Osteoblast (primary cell): ENCODE measurements around the gene UCK1. TPM values are rescaled to one million over a fixed set of nuclear protein-coding genes. Genes with fewer than 3 reads are reported as not detected.

Experiments used
- DNase-seq: peaks from one replicate; pipeline ENCODE4 v3.0.0; 2011; ENCODE audit warnings: low spot score, mixed read lengths; ENCODE audit not compliant: insufficient read length; ENCODE audit errors: missing footprints
- H2AFZ ChIP-seq: 2 replicates; pipeline ENCODE4 v1.6.0; 2011; ENCODE audit warnings: mild to moderate bottlenecking, low read length
- H3K27ac ChIP-seq: 2 replicates; pipeline ENCODE4 v1.5.1; 2011; ENCODE audit warnings: mild to moderate bottlenecking, low read depth, low read length, moderate library complexity
- H3K27me3 ChIP-seq: 2 replicates; pipeline ENCODE4 v1.6.0; 2012; ENCODE audit warnings: mild to moderate bottlenecking, control low read depth, inconsistent platforms, low read length, moderate library complexity; ENCODE audit not compliant: insufficient read depth
- H3K36me3 ChIP-seq: 2 replicates; pipeline ENCODE4 v1.5.1; 2011; ENCODE audit warnings: mild to moderate bottlenecking, low read length, control low read depth, moderate library complexity; ENCODE audit not compliant: insufficient read depth
- H3K4me1 ChIP-seq: 2 replicates; pipeline ENCODE4 v1.5.1; 2011; ENCODE audit warnings: mild to moderate bottlenecking, low read length, control low read depth, moderate library complexity; ENCODE audit not compliant: insufficient read depth
- H3K4me2 ChIP-seq: 2 replicates; pipeline ENCODE4 v1.6.0; 2011; ENCODE audit warnings: mild to moderate bottlenecking, low read length; ENCODE audit not compliant: insufficient read depth
- H3K4me3 ChIP-seq: fragments of 200-600 bp; sonication (generic); 3 replicates; pipeline ENCODE4 v1.5.1; 2012; ENCODE audit warnings: mild to moderate bottlenecking, low read length, inconsistent platforms; ENCODE audit not compliant: insufficient read depth
- H3K79me2 ChIP-seq: 2 replicates; pipeline ENCODE4 v1.6.0; 2012; ENCODE audit warnings: mild to moderate bottlenecking, low read length, control low read depth, inconsistent platforms; ENCODE audit not compliant: insufficient read depth
- H3K9me3 ChIP-seq: 2 replicates; pipeline ENCODE4 v1.5.1; 2011; ENCODE audit warnings: low read depth, low read length, control low read depth
- H4K20me1 ChIP-seq: 2 replicates; pipeline ENCODE4 v1.6.0; 2012; ENCODE audit warnings: mild to moderate bottlenecking, low read length, control low read depth; ENCODE audit not compliant: insufficient read depth
- CTCF ChIP-seq: IDR thresholded peaks from 2 replicates; pipeline ENCODE4 v1.5.1; 2011; ENCODE audit warnings: mild to moderate bottlenecking, low read depth, low read length, moderate library complexity; ENCODE audit errors: extremely low read depth
- total RNA-seq: library from RNA; depleted of rRNA; stranded (reverse); fragments of >200 nt; gene quantifications from 2 replicates; pipeline ENCODE4 v1.2.3, GENCODE V29; 2012

UCK1 gene
- total RNA-seq, 1 donor = 19.5 TPM

DNA sequence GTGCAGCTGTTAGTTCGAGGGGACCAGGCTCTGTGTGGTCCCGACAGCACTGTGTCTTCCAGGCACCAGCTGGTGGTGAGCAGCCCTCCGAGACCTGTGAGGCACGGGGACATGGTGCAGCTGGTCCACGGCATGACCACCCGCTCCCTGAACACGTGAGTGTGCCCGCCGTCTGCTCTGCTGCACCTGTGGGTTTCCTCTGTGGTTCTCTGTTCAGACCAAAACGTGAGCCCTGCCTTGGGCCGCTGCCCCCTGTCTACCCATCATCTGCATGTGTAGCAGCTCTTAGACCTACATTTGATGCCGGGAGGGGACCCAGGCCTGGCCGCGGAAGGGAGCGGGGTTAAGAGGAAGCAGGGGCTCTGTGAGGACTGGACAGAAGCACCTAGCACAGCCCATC is 17.9 kb downstream of the UCK1 start:
- Histone ChIP-seq H3K27me3 (no peaks in the 10 kb centered on the region), H3K4me3 (no peak overlapping the region), H2AFZ (no peak overlapping the region), H3K79me2 (no peaks in the 10 kb centered on the region), H3K27ac (no peak overlapping the region), H3K36me3 (peaks cover 74% of the 10 kb centered on the region), H3K4me2 (no peak overlapping the region), H4K20me1 (no peaks in the 10 kb centered on the region), H3K4me1 (no peaks in the 10 kb centered on the region), H3K9me3 (no peaks in the 10 kb centered on the region)
- no peak for TF ChIP-seq CTCF
- no peak for DNase-seq

DNA sequence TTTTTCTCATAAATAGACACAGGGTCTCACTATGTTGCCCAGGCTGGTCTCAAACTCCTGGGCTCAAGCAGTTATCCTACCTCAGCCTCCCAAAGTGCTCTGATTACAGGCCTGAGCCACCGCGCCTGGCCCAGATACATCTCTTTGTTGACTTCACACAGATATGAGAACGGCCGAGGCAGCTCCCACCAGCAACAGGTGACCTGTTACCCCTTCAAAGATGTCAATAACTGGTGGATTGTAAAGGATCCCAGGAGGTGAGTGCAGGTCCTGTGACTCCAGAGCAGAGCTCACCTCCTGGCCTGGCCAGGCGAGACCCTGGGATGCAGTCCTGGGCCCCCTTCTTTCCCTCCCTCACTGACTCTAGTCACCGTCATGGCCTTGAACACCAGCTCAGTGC is 19.2 kb downstream of the UCK1 start:
- Histone ChIP-seq H3K36me3 (peaks cover 71% of the 10 kb centered on the region), H3K27ac (no peak overlapping the region), H3K4me1 (no peaks in the 10 kb centered on the region), H4K20me1 (no peaks in the 10 kb centered on the region), H3K4me3 (no peak overlapping the region), H2AFZ (no peak overlapping the region), H3K79me2 (peaks cover 8% of the 10 kb centered on the region), H3K27me3 (no peaks in the 10 kb centered on the region), H3K9me3 (no peaks in the 10 kb centered on the region), H3K4me2 (no peak overlapping the region)
- DNase-seq = no peak
- TF ChIP-seq CTCF = no peak

DNA sequence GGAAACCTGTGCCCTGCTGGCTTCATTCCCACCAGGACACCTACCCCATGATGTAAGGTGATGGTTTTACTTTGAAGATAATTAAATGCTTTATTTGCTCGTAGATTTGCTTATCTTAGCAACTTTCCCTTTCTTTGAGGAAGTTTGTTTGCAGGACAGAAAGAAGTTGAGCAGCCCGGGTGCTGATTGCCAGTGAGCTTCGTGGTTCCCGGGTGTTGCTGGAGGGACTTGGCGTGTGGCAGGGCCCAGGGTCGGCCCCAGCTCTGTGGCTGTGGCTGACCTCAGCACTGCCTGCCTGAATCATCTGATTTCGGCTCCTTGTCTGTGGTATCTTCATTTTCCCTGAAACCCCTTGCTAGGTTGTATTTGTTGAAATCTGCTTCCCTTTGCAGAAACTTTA is 19.6 kb downstream of the UCK1 start:
- Histone ChIP-seq H3K27ac (no peak overlapping the region), H3K4me2 (no peak overlapping the region), H3K27me3 (no peaks in the 10 kb centered on the region), H3K4me1 (no peaks in the 10 kb centered on the region), H2AFZ (no peak overlapping the region), H4K20me1 (no peaks in the 10 kb centered on the region), H3K4me3 (no peak overlapping the region), H3K36me3 (peaks cover 66% of the 10 kb centered on the region), H3K9me3 (no peaks in the 10 kb centered on the region), H3K79me2 (peaks cover 10% of the 10 kb centered on the region)
- no peak for TF ChIP-seq CTCF
- no peak for DNase-seq

DNA sequence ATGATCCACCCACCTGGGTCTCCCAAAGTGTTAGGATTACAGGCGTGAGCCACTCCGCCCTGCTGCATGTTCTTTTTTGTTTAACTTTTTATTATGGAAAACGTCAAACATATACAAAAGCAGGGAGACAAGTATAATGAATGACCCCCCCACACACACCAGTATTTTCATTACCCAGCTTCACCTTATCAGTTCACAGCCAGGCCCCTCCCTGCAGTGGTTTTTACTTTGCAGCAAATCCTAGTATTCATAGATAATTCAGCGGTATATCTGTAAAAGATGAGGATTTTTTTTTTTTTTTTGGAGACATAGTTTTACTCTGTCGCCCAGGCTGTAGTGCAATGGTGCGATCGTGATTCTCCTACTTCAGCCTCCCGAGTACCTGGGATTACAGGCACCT is 26.1 kb downstream of the UCK1 start:
- Histone ChIP-seq H3K4me2 (no peak overlapping the region), H3K9me3 (no peaks in the 10 kb centered on the region), H3K4me3 (no peak overlapping the region), H3K27ac (no peak overlapping the region), H3K4me1 (peaks cover 15% of the 10 kb centered on the region), H3K79me2 (peaks cover 38% of the 10 kb centered on the region), H2AFZ (no peak overlapping the region), H4K20me1 (peaks cover 10% of the 10 kb centered on the region), H3K27me3 (no peaks in the 10 kb centered on the region), H3K36me3 (peaks cover 22% of the 10 kb centered on the region)
- no peak for TF ChIP-seq CTCF
- DNase-seq = no peak
